ENCODE data around the gene TIMM13. TPM values are rescaled to one million over a fixed set of nuclear protein-coding genes. Genes with fewer than 3 reads are reported as not detected.
A peak's percentile ranks its signal among the peaks of the same experiment; 100 is the strongest.
"Not testable (repeated sequence)": the region's sequence is repeated elsewhere in the genome, so short reads cannot be mapped to it uniquely, and the experiment has no call there.

TIMM13 gene
- total RNA-seq, 1 donor from 2014 or later: 106 TPM

- no peak for ATAC-seq
Observed at GRCh38 chr19:2413159-2413558, 14.2 kb downstream of the TIMM13 start.

- ATAC-seq: no peak
Observed at GRCh38 chr19:2412449-2412848, 14.9 kb downstream of the TIMM13 start.

GRCh38 chr19:2411709-2412108, 15.7 kb downstream of the TIMM13 start:
- ATAC-seq: no peak

- no peak for ATAC-seq
Observed at GRCh38 chr19:2410023-2410422, 17.4 kb downstream of the TIMM13 start.

- ATAC-seq: no peak
Observed at GRCh38 chr19:2409352-2409912, 18.0 kb downstream of the TIMM13 start.

GRCh38 chr19:2408247-2408646, 19.1 kb downstream of the TIMM13 start:
- ATAC-seq: no peak

- no peak for ATAC-seq
Observed at GRCh38 chr19:2399582-2399981, 27.8 kb downstream of the TIMM13 start.

GRCh38 chr19:2398735-2399305, 28.6 kb downstream of the TIMM13 start:
- no peak for ATAC-seq

GRCh38 chr19:2397173-2397572, 30.2 kb downstream of the TIMM13 start:
- ATAC-seq: not testable (repeated sequence)

GRCh38 chr19:2395293-2395829, 32.0 kb downstream of the TIMM13 start:
- ATAC-seq: not testable (repeated sequence)

GRCh38 chr19:2394442-2395292, 32.7 kb downstream of the TIMM13 start:
- no peak for ATAC-seq

- no peak for ATAC-seq
Observed at GRCh38 chr19:2394054-2394441, 33.3 kb downstream of the TIMM13 start.

- ATAC-seq: not testable (repeated sequence)
Observed at GRCh38 chr19:2392899-2393298, 34.5 kb downstream of the TIMM13 start.

GRCh38 chr19:2392366-2392765, 35.0 kb downstream of the TIMM13 start:
- no peak for ATAC-seq

GRCh38 chr19:2391118-2391725, 36.2 kb downstream of the TIMM13 start:
- ATAC-seq: peak; percentile 70

GRCh38 chr19:2389594-2389993, 37.8 kb downstream of the TIMM13 start:
- ATAC-seq: no peak

- ATAC-seq: no peak
Observed at GRCh38 chr19:2387367-2388288, 39.8 kb downstream of the TIMM13 start.

GRCh38 chr19:2385053-2385721, 42.2 kb downstream of the TIMM13 start:
- peak; percentile 77 for ATAC-seq

GRCh38 chr19:2382530-2383222, 44.7 kb downstream of the TIMM13 start:
- no peak for ATAC-seq

GRCh38 chr19:2381148-2381820, 46.1 kb downstream of the TIMM13 start:
- no peak for ATAC-seq
